Body of pancreas (tissue), 4 donors: ENCODE results near the gene SLX4.

ENCODE experiments used
- POLR2A ChIP-seq, 3 donors: fragments of 450-650 bp; IDR thresholded peaks; one replicate each; pipeline ENCODE4 v1.6.1; 2016; ENCODE audit warnings: antibody characterized with exemption in 3 of 3, mild to moderate bottlenecking in 2 of 3
- TF ChIP-seq, protein P1 (sequence below), 7 experiments: fragments of 450-650 bp in 4 of 7; fragments of 200-600 bp in 3 of 7; sonication (generic) in 3 of 7; IDR thresholded peaks; one replicate each; pipeline ENCODE4 v1.5.1; 2016 to 2019; ENCODE audit warnings: antibody characterized with exemption in 7 of 7

DNA sequence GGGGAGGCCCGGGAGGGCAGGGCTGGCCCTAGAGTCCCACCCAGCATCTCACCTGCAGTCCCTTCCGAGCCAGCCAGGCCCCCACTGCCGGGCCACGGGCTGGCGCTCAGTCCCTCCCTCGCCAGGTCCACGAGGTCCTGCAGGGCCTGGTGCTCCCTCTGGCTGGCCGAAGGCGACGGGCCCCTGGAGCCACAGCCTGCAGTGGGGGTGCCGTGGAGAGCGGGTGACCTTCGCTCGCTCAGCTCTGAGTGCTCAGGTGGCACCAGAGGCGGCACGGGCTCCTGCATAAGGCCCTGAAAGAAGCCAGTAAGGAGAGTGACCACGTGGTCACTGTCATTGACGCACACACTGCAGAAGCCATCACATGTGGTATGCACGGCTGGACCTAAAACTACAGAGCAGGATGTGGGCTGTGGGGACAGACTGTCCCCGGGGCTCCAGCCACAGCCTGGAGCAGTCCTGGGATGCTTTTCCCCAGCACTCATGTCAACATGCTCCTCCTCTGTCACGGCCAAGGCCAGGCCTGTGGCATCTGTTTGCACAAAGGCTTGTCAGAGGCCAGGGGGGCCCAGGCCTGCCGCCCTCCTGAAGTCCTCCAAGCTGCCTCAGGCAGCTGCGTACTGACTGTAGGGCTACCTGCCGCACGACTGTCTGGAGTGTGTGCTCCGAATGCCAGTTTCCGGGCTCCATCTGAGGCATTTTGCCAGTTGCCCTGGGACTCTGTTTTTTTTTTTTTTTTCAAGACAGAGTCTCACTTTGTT, 15.1 kb downstream of the SLX4 start:
- TF ChIP-seq, protein P1, sequence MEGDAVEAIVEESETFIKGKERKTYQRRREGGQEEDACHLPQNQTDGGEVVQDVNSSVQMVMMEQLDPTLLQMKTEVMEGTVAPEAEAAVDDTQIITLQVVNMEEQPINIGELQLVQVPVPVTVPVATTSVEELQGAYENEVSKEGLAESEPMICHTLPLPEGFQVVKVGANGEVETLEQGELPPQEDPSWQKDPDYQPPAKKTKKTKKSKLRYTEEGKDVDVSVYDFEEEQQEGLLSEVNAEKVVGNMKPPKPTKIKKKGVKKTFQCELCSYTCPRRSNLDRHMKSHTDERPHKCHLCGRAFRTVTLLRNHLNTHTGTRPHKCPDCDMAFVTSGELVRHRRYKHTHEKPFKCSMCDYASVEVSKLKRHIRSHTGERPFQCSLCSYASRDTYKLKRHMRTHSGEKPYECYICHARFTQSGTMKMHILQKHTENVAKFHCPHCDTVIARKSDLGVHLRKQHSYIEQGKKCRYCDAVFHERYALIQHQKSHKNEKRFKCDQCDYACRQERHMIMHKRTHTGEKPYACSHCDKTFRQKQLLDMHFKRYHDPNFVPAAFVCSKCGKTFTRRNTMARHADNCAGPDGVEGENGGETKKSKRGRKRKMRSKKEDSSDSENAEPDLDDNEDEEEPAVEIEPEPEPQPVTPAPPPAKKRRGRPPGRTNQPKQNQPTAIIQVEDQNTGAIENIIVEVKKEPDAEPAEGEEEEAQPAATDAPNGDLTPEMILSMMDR (IDR thresholded peaks at IDR 0.05) = no peak
- no peak for TF ChIP-seq POLR2A (IDR thresholded peaks at IDR 0.05)
